ENCODE data around the gene ERMAP.

DNA sequence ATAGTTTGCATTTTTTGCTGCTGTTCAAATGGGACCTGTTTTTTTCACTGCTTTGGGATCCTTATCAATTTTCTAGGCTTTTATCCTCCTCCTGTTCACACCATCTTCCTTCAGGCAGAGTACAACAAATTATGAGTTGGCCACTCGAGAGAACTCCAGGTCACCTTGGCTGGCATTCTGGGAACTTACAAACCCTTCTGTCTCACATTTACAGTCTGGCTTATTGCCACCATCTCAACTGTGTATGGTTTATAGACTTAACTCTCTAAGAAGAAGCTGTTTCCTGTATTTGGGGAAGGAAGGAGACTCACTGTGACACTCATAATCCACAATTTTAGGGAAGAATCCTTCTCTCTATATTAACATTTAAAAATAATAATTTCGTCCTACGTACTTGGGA lies 24.1 kb downstream of the ERMAP start:
- no peak for TF ChIP-seq ELF4 (IDR thresholded peaks at IDR 0.05)
- TF ChIP-seq FOXK2 (IDR thresholded peaks at IDR 0.05), result no peak
- TF ChIP-seq BHLHE40 (IDR thresholded peaks at IDR 0.05; ENCODE audit: borderline replicate concordance), result no peak
- TF ChIP-seq FOXM1 (IDR thresholded peaks at IDR 0.05; ENCODE audit: borderline replicate concordance), result no peak
- no peak for TF ChIP-seq CTBP1 (IDR thresholded peaks at IDR 0.05; ENCODE audit: borderline replicate concordance)
- TF ChIP-seq SUZ12 (IDR thresholded peaks at IDR 0.05), result no peak
- TF ChIP-seq ZNF384 (IDR thresholded peaks at IDR 0.05), result no peak
- TF ChIP-seq SP1 (IDR thresholded peaks at IDR 0.05), result no peak
- no peak for TF ChIP-seq NFRKB (IDR thresholded peaks at IDR 0.05)
